LNCaP clone FGC (cell line): ENCODE data around the gene PLD5.
"Not testable (repeated sequence)": the region's sequence is repeated elsewhere in the genome, so short reads cannot be mapped to it uniquely, and the experiment has no call there.

ENCODE experiments used
- DNase-seq: peaks from one replicate; pipeline ENCODE4 v3.0.0-alpha.2; 2011; ENCODE audit warnings: low read depth
- H3K4me3 ChIP-seq: 2 replicates; pipeline ENCODE4 v1.5.1; 2011; ENCODE audit warnings: mild to moderate bottlenecking, low read depth, low read length, control low read depth
- CTCF ChIP-seq: IDR thresholded peaks from 2 replicates; pipeline ENCODE4 v1.5.1; 2012; ENCODE audit warnings: mild to moderate bottlenecking; ENCODE audit not compliant: control insufficient read depth, insufficient read depth; ENCODE audit errors: extremely low read depth

PLD5 gene

GRCh38 chr1:242349636-242350035, 174.9 kb downstream of the PLD5 start:
- TF ChIP-seq CTCF: no peak
- DNase-seq: no peak
- H3K4me3 ChIP-seq: no peak overlapping the region

- H3K4me3 ChIP-seq, DNase-seq: not testable (repeated sequence)
Observed at GRCh38 chr1:242330865-242331264, 193.6 kb downstream of the PLD5 start.

GRCh38 chr1:242327381-242327780, 197.1 kb downstream of the PLD5 start:
- not testable (repeated sequence) for DNase-seq, H3K4me3 ChIP-seq

GRCh38 chr1:242321981-242322380, 202.5 kb downstream of the PLD5 start:
- H3K4me3 ChIP-seq, DNase-seq: not testable (repeated sequence)

- no peak for TF ChIP-seq CTCF
- no peak for DNase-seq
- no peak overlapping the region for H3K4me3 ChIP-seq
Observed at GRCh38 chr1:242318140-242318539, 206.4 kb downstream of the PLD5 start.

GRCh38 chr1:242314865-242315264, 209.6 kb downstream of the PLD5 start:
- not testable (repeated sequence) for DNase-seq, H3K4me3 ChIP-seq

- not testable (repeated sequence) for H3K4me3 ChIP-seq, DNase-seq
Observed at GRCh38 chr1:242314085-242314649, 210.3 kb downstream of the PLD5 start.

GRCh38 chr1:242308681-242309080, 215.8 kb downstream of the PLD5 start:
- not testable (repeated sequence) for DNase-seq, H3K4me3 ChIP-seq

- H3K4me3 ChIP-seq, DNase-seq: not testable (repeated sequence)
Observed at GRCh38 chr1:242293781-242294180, 230.7 kb downstream of the PLD5 start.

- not testable (repeated sequence) for DNase-seq, H3K4me3 ChIP-seq
Observed at GRCh38 chr1:242288067-242288466, 236.4 kb downstream of the PLD5 start.

GRCh38 chr1:242282758-242283485, 241.6 kb downstream of the PLD5 start:
- not testable (repeated sequence) for H3K4me3 ChIP-seq, DNase-seq

GRCh38 chr1:242278406-242278805, 246.1 kb downstream of the PLD5 start:
- not testable (repeated sequence) for H3K4me3 ChIP-seq, DNase-seq

GRCh38 chr1:242276769-242277168, 247.7 kb downstream of the PLD5 start:
- not testable (repeated sequence) for DNase-seq, H3K4me3 ChIP-seq

- not testable (repeated sequence) for DNase-seq, H3K4me3 ChIP-seq
Observed at GRCh38 chr1:242267004-242267403, 257.5 kb downstream of the PLD5 start.

- H3K4me3 ChIP-seq, DNase-seq: not testable (repeated sequence)
Observed at GRCh38 chr1:242264419-242264818, 260.1 kb downstream of the PLD5 start.
